Measurements from ENCODE around the gene BRPF3. TPM values are rescaled to one million over a fixed set of nuclear protein-coding genes. Genes with fewer than 3 reads are reported as not detected.

The BRPF3 gene
- total RNA-seq, 1 experiment from 2014 or later, result 30.4 TPM

DNA sequence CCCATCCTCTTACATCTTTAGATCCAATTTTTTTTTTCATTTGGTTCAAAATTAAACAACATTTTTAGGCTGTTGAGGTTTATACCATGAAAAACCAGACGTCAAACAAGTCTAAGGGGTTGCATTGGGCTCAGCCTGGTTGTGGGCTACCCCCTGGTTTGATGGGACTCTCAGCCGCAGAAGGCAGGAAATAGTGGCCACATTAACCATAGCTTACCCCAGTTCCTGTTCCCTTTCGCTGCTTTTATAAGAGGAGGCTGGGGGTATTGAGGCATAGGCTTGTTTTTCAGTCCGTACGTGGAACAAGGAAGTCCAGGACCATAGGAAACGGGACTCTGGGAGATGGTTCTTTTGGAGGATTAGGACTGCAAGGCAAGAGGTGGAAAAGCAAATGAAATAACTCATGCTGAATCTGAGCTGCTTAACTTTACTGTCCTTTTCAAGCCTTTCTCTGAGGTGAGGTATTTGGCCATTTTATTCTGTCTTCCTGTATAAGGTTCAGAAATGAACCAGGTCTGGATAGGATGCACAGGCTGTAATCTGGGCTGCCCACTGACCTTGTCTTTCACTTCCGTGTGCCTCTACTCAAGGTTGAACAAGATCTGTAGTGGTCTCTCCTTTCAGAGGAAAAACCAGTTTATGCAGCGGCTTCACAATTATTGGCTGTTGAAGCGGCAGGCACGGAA, 7.7 kb downstream of the BRPF3 start:
- no peaks in the 10 kb centered on the region for H3K9me3 Mint-ChIP-seq
- H3K4me1 Mint-ChIP-seq, result no peaks in the 10 kb centered on the region
- CTCF ChIA-PET, result interaction anchor here (1.2 to 2.1 kb wide), 2 partner anchors 65 to 224 kb away, joined by 3 to 7 read pairs; no protein-coding TSS in a partner anchor
- H3K4me3 Mint-ChIP-seq, result no peak overlapping the region
- no peaks in the 10 kb centered on the region for H3K27me3 Mint-ChIP-seq (ENCODE audit: low read depth)
- H3K36me3 Mint-ChIP-seq, result peaks cover 72% of the 10 kb centered on the region
- POLR2A ChIA-PET, result interaction anchor here (1.1 kb wide), 1 partner anchor 156 kb away, joined by 3 read pairs; no protein-coding TSS in a partner anchor
- TF ChIP-seq HMGA2 (CRISPR knock-in tag; IDR thresholded peaks at IDR 0.05) (no peak), ZNF138 (CRISPR knock-in tag; conservative IDR thresholded peaks at IDR 0.05) (no peak), RORB (CRISPR knock-in tag; IDR thresholded peaks at IDR 0.05) (no peak), SOX15 (CRISPR knock-in tag; IDR thresholded peaks at IDR 0.05) (no peak), CREM (CRISPR knock-in tag; IDR thresholded peaks at IDR 0.05) (no peak), ZNF317 (CRISPR knock-in tag; IDR thresholded peaks at IDR 0.05; ENCODE audit: borderline replicate concordance, low read depth) (no peak)
- no peak overlapping the region for H3K27ac Mint-ChIP-seq
- ATAC-seq, result no peak
- DNase-seq (ENCODE audit: low spot score), result no peak

DNA sequence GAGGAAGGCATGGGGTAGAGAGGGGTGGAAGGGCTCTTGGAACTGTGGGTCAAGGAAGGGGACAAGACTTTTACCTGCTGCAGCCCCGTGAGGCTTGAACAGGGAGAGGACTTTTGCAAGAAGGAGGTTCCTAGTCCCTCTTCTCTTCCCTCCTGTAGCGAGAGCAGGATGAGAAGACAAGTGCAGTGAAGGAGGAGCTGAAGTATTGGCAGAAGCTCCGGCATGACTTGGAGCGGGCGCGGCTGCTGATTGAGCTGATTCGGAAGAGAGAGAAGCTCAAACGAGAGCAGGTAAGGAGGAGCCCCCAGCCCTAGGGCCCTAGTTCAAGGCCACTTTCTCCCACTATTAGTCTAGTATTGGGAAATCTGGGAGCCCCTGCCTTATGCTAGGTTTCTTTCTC, 10.6 kb downstream of the BRPF3 start:
- TF ChIP-seq AR (CRISPR knock-in tag; IDR thresholded peaks at IDR 0.05), result no peak
- no peak for TF ChIP-seq RELA (CRISPR knock-in tag; IDR thresholded peaks at IDR 0.05; ENCODE audit: borderline replicate concordance)
- H3K27me3 Mint-ChIP-seq (ENCODE audit: low read depth), result no peaks in the 10 kb centered on the region
- no peak overlapping the region for H3K27ac Mint-ChIP-seq
- ATAC-seq (no peak), DNase-seq (ENCODE audit: low spot score) (no peak)
- no peaks in the 10 kb centered on the region for H3K9me3 Mint-ChIP-seq
- peaks cover 72% of the 10 kb centered on the region for H3K36me3 Mint-ChIP-seq
- H3K4me1 Mint-ChIP-seq, result no peaks in the 10 kb centered on the region
- ChIA-PET CTCF (interaction anchor here (1.0 to 3.1 kb wide), 2 partner anchors 10 to 68 kb away, joined by 5 to 8 read pairs; no protein-coding TSS in a partner anchor), POLR2A (no interaction called here)
- H3K4me3 Mint-ChIP-seq, result no peak overlapping the region

GRCh38 chr6:36209606-36210005, 13.1 kb downstream of the BRPF3 start:
- no peaks in the 10 kb centered on the region for H3K4me1 Mint-ChIP-seq
- no peaks in the 10 kb centered on the region for H3K9me3 Mint-ChIP-seq
- TF ChIP-seq ATF2 (CRISPR knock-in tag; IDR thresholded peaks at IDR 0.05; ENCODE audit: borderline replicate concordance, low read depth), result no peak
- TF ChIP-seq GTF2I (CRISPR knock-in tag; conservative IDR thresholded peaks at IDR 0.05), result no peak
- TF ChIP-seq, protein P1, sequence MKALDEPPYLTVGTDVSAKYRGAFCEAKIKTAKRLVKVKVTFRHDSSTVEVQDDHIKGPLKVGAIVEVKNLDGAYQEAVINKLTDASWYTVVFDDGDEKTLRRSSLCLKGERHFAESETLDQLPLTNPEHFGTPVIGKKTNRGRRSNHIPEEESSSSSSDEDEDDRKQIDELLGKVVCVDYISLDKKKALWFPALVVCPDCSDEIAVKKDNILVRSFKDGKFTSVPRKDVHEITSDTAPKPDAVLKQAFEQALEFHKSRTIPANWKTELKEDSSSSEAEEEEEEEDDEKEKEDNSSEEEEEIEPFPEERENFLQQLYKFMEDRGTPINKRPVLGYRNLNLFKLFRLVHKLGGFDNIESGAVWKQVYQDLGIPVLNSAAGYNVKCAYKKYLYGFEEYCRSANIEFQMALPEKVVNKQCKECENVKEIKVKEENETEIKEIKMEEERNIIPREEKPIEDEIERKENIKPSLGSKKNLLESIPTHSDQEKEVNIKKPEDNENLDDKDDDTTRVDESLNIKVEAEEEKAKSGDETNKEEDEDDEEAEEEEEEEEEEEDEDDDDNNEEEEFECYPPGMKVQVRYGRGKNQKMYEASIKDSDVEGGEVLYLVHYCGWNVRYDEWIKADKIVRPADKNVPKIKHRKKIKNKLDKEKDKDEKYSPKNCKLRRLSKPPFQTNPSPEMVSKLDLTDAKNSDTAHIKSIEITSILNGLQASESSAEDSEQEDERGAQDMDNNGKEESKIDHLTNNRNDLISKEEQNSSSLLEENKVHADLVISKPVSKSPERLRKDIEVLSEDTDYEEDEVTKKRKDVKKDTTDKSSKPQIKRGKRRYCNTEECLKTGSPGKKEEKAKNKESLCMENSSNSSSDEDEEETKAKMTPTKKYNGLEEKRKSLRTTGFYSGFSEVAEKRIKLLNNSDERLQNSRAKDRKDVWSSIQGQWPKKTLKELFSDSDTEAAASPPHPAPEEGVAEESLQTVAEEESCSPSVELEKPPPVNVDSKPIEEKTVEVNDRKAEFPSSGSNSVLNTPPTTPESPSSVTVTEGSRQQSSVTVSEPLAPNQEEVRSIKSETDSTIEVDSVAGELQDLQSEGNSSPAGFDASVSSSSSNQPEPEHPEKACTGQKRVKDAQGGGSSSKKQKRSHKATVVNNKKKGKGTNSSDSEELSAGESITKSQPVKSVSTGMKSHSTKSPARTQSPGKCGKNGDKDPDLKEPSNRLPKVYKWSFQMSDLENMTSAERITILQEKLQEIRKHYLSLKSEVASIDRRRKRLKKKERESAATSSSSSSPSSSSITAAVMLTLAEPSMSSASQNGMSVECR (CRISPR knock-in tag; IDR thresholded peaks at IDR 0.05; ENCODE audit: borderline replicate concordance), result no peak
- no peak for TF ChIP-seq NR2C2 (CRISPR knock-in tag; IDR thresholded peaks at IDR 0.05)
- no peak for TF ChIP-seq SOX15 (CRISPR knock-in tag; IDR thresholded peaks at IDR 0.05)
- no peak overlapping the region for H3K4me3 Mint-ChIP-seq
- ATAC-seq (no peak), DNase-seq (ENCODE audit: low spot score) (no peak)
- H3K36me3 Mint-ChIP-seq, result peaks cover 76% of the 10 kb centered on the region
- POLR2A ChIA-PET, result no interaction called here
- no peak overlapping the region for H3K27ac Mint-ChIP-seq
- H3K27me3 Mint-ChIP-seq (ENCODE audit: low read depth), result no peaks in the 10 kb centered on the region
- CTCF ChIA-PET, result no interaction called here

All from WTC11 (cell line).